Measurements from ENCODE around the gene GPR137C. TPM values are rescaled to one million over a fixed set of nuclear protein-coding genes. Genes with fewer than 3 reads are reported as not detected.
A peak's percentile ranks its signal among the peaks of the same experiment; 100 is the strongest.

Gene GPR137C
- 1 to 10 TPM in 1 of 4 donors, under 1 TPM in 2, not detected in 1; 0.18 to 1.7 (median 0.40) TPM for total RNA-seq

DNA sequence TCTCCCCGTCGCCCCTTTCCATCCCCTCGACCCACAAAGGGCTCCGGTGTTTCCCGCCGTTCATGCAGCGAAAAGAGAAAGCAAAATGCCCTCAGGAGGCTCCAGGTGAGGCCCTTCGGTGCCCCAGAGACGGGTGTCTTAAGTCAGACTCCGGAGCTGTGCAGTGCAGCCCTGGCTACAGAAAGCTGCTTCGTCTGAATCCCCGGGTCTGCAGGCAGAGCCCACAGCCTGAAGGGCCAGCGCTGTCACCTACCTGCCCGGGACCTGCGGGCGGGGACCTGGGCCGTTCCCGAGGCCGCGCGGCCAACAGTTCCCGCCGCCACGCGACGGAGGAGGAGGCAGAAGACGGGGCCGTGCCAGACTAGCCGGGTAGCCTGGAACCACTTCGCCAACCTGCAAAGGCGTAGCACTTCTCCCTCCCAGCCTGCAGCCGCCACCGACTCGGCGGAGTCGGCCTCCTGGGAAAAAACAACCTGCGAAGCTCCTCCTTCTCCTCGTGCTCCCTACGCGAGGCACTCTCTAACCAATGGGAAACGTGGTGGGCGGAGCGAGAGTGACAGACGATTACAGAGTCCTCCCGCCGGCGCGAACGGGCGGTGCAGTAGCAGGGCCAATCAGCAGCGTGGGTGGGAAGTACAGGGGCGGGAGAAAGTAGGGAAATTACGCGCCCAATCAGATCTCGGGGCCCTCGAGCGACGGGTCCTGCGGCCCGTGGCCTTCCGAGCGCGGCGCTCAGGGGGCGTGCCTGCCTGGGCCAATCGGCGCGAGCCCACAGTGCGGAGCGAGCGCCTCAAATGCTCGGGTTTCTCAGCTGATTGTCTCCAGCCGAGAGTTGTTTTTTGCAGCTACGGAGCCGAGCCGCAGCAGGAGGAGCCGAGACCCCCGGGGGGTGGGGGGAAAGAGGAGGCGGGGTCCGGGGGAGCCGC lies at the start of gene GPR137C, which contains the start of gene TXNDC16:
Gene GPR137C (plus strand): TSS at position 774 of the 926 bp plus-strand sequence. CDS start 312 bp downstream, outside the sequence.
Gene TXNDC16 (minus strand): TSS at position 443 of the 926 bp plus-strand sequence. CDS start 8,948 bp downstream, outside the sequence.
- Histone ChIP-seq H3K36me3 (no peaks in the 10 kb centered on the region), H3K4me1 (peaks cover 0 to 20% (median 0%) of the 10 kb centered on the region in 4 donors), H3K27ac (peak within 1 kb of the TSS; percentile 81 to 91 (median 89)), H3K9me3 (no peaks in the 10 kb centered on the region), H3K27me3 (no peaks in the 10 kb centered on the region), H3K4me3 (peak within 1 kb of the TSS; percentile 66 to 81 (median 74))
- peak; percentile 100 for DNase-seq
- peak; percentile 63 to 97 for TF ChIP-seq POLR2A (IDR thresholded peaks at IDR 0.05)
- TF ChIP-seq, protein P1, sequence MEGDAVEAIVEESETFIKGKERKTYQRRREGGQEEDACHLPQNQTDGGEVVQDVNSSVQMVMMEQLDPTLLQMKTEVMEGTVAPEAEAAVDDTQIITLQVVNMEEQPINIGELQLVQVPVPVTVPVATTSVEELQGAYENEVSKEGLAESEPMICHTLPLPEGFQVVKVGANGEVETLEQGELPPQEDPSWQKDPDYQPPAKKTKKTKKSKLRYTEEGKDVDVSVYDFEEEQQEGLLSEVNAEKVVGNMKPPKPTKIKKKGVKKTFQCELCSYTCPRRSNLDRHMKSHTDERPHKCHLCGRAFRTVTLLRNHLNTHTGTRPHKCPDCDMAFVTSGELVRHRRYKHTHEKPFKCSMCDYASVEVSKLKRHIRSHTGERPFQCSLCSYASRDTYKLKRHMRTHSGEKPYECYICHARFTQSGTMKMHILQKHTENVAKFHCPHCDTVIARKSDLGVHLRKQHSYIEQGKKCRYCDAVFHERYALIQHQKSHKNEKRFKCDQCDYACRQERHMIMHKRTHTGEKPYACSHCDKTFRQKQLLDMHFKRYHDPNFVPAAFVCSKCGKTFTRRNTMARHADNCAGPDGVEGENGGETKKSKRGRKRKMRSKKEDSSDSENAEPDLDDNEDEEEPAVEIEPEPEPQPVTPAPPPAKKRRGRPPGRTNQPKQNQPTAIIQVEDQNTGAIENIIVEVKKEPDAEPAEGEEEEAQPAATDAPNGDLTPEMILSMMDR (IDR thresholded peaks at IDR 0.05), result peak in 1 of 6 experiments; percentile 12

- DNase-seq, result no peak
- Histone ChIP-seq H3K4me1 (no peaks in the 10 kb centered on the region), H3K4me3 (no peak overlapping the region), H3K27me3 (no peaks in the 10 kb centered on the region), H3K9me3 (no peaks in the 10 kb centered on the region), H3K36me3 (no peaks in the 10 kb centered on the region), H3K27ac (no peak overlapping the region)
- TF ChIP-seq, protein P1 (IDR thresholded peaks at IDR 0.05), result no peak
- no peak for TF ChIP-seq POLR2A (IDR thresholded peaks at IDR 0.05)
Observed at GRCh38 chr14:52513249-52513648, 39.4 kb upstream of the GPR137C start.

DNA sequence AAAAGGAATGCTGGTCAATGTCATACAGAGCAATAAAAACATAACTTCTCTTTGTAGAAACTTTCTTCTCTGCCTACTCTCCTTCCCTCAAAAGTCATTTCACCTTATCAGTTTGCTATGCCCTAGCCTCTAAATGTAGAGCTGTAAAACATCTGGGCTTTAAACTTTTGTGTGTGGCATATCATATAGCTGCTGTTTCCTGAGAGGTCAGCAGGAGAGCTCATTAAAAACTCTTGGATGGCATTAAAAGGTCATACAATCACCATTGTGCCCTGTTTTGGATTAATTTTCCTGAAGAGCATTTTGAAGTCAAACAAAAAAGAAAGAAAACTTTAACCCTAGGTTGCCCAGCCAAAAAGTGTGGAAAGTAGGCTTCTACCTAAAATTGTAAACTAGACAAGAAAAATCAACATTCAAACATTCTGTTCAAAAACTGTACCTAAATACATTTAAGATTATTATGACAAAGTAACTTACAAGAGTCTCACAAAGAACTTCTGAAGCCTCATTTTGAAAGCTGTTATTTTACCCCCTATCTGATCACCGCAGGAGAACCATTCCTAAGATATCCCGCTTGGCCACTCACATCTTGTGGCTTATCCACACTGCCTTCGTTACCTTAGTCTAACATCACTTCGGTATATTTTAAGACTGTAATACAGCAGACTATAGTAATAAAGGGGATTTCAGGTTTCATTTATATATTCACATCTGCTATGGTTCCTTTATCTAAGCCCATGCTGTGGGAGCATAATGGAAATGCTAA lies 38.4 kb upstream of the GPR137C start:
- H3K9me3 ChIP-seq, result no peaks in the 10 kb centered on the region
- TF ChIP-seq POLR2A (IDR thresholded peaks at IDR 0.05), result no peak
- TF ChIP-seq, protein P1 (IDR thresholded peaks at IDR 0.05), result no peak
- H3K27ac ChIP-seq, result no peak overlapping the region
- H3K4me1 ChIP-seq, result no peaks in the 10 kb centered on the region
- no peaks in the 10 kb centered on the region for H3K27me3 ChIP-seq
- no peak for DNase-seq
- no peak overlapping the region for H3K4me3 ChIP-seq
- no peaks in the 10 kb centered on the region for H3K36me3 ChIP-seq

- no peak overlapping the region for H3K27ac ChIP-seq
- TF ChIP-seq POLR2A (IDR thresholded peaks at IDR 0.05), result no peak
- TF ChIP-seq, protein P1 (IDR thresholded peaks at IDR 0.05), result no peak
- DNase-seq, result no peak
Observed at GRCh38 chr14:52522033-52522432, 30.6 kb upstream of the GPR137C start.

GRCh38 chr14:52522581-52523345 lies 29.9 kb upstream of the GPR137C start:
- Histone ChIP-seq H3K36me3 (no peaks in the 10 kb centered on the region), H3K4me1 (no peaks in the 10 kb centered on the region), H3K27ac (no peak overlapping the region), H3K9me3 (no peaks in the 10 kb centered on the region), H3K4me3 (no peak overlapping the region), H3K27me3 (no peaks in the 10 kb centered on the region)
- TF ChIP-seq POLR2A (IDR thresholded peaks at IDR 0.05), result no peak
- TF ChIP-seq, protein P1 (IDR thresholded peaks at IDR 0.05), result no peak
- DNase-seq, result no peak

More at GRCh38 chr14:52522033-52522432, 30.6 kb upstream of the GPR137C start:
- Histone ChIP-seq H3K27me3 (no peaks in the 10 kb centered on the region), H3K36me3 (no peaks in the 10 kb centered on the region), H3K4me3 (no peak overlapping the region), H3K9me3 (no peaks in the 10 kb centered on the region), H3K4me1 (no peaks in the 10 kb centered on the region)
